Epithelial cell of prostate (primary cell): Measurements from ENCODE around the gene IFNA1.
"Not testable (repeated sequence)": the region's sequence is repeated elsewhere in the genome, so short reads cannot be mapped to it uniquely, and the experiment has no call there.

Source experiments
- DNase-seq: peaks from one replicate; pipeline ENCODE4 v3.0.0-alpha.2; 2011; ENCODE audit warnings: low read depth, low spot score
- H3K27ac ChIP-seq: fragments of 450-650 bp; 2 replicates; pipeline ENCODE4 v1.5.1; 2017; ENCODE audit warnings: mild to moderate bottlenecking

The IFNA1 gene

DNA sequence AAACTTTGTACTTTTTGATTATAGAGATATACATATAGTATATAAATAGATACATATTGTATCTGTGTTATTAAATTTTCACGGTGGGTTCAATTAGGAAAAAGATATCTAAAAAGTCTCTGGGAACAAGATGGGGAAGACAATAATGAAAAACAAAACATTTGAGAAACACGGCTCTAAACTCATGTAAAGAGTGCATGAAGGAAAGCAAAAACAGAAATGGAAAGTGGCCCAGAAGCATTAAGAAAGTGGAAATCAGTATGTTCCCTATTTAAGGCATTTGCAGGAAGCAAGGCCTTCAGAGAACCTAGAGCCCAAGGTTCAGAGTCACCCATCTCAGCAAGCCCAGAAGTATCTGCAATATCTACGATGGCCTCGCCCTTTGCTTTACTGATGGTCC lies at the start of gene IFNA1:
TSS of gene IFNA1 (plus strand) at position 301 of the 400 bp plus-strand sequence. CDS start at position 370, 69 bp downstream.
- no peak within 1 kb of the TSS for H3K27ac ChIP-seq
- DNase-seq = no peak

DNA sequence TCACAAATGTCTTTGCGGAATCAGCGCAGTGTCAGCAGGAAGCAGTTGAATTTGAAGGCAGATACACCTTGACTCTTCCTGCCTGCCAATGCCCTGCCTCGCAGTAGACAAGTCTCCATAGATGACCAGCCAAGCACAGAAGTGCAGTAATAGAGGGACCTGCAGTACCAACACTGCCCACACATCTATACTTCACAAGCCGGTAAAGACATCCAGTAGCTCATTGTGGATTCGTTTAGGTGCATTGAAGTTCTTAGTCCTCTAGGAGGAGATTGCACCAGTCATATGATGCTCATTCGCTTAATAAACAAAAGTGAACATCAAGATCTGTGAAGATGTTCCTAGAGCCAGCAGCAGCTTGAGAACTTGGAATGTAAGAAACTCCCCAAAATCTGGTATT lies 48.0 kb upstream of the IFNA1 start:
- no peak for DNase-seq
- no peak overlapping the region for H3K27ac ChIP-seq

DNA sequence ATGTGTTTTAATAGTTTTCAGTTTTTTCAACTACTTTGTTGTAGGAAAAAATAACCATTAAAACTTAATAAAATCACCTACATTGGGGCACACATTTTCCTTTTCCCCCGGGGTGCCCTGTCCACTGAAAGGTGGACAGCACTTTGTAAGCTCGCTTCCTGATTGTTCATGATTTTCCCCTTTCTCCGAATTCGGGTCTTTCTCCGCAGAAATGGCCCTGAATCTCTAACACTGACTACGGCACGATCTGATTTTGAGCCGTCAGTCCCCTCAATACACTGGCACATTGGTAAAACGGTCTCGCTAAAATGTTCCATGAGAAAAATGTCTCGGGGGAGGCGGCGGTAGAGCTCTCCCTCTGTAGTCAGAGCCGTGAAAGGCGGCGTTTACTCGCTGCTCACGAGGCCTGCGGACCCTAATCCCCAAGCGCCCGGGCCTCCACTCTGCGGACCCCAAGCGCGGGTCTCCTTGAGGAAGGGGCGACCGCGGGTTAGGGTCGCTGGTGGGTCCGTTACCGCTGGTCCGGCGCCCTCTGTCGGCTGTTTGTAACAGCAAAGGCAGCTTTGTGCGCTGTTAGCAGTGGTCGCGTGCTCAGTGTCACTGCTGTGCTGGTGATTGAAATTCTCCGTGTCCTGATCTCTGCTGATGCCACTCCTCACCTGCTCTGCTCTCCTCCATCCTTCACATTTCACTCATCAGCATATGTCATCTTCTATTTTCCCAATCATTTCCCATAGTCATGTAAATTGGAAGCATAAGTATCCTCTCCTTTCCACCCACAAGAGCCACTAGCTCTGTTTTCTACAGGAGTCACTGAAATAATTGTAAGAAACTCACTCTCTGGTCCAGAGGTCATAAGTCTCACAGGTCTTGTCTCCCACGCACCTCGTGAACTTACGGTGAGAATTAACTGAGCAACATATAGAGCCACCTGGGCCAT lies 44.2 kb upstream of the IFNA1 start:
- no peak for DNase-seq
- H3K27ac ChIP-seq = no peak overlapping the region

DNA sequence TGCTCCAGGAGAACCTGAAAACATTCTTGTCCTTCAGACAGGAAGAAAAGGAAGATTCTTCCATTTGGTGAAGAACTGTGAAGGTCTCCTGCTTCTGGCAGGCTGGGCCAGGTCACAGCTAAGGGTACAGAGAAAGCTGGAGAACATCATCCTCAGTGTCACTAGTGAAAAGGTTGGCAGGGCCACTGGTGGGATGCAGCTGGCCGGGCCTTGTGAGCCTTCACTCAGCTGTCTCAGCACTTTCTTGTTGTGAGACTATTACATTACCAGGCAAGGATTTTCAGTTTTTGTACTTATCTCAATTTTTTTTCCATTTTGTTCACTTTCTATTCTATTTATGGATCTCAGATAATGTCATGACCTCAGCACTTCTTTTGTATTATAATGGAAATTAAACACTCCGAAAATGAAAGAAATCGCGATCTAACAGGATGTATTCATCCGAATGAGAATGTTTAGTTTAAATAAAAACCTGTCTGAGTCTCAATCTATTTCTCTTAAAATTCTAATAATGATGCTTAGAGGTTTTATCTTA lies 41.2 kb upstream of the IFNA1 start:
- DNase-seq = no peak
- no peak overlapping the region for H3K27ac ChIP-seq

DNA sequence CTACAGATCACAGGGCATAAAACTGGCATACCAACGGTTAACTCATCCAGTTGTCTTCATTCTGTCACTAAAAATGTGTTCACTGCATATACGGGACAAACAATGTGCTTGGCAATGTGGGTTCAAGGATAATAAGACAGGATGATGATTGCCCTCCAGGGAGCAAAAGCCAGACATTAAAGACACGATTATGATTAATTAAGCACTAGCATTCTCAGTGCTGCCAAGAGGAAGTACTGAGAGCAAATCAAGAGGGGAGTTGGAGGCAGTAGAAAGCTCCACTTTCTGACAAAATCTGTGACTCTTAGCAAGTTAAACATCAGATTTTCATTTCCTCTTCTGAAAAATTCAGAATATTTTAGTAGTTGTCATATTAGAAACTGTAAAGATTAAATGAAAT lies 40.3 kb upstream of the IFNA1 start:
- no peak overlapping the region for H3K27ac ChIP-seq

DNA sequence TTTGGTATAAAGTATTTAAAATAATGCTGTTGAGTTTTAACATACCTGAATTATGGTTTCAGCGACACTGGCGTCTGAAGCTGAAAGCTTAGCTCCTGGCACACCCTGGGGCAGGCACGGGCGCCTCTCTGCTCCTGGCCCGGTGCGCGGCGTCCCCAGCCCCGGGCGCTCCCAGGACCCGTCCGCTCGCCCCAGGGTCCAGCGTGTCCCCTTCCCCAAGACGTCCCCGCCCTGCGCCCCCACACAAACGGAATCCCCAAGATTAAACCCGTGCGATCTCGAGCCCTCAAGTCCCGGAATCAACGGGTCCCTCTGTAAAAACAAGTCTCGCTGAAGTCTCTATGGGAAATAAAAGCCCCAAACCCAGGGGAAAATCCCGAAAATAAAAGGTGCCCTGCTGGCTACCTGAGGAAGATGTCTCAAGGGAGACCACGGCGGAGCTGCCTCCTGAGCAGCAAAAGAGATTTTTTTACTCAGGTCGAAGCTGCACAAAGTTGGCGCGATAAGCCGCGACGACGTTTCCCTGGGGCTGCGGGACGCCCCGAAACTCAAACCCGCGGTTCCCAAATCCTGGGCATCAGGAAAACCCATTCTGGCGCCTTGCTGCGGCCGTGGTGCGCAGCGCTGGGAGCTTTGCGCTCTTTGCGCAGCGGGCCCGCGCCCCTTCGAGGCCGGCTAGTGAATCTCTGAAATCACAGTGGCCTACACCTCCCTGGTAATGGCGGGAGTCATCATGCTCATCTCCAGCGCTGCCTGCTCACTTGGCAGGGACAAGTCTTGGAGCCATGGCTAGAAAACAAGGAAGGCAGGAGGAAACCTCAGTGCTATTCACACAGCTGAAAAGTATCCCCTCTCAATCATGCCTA lies 37.6 kb upstream of the IFNA1 start:
- DNase-seq = no peak
- H3K27ac ChIP-seq = no peak overlapping the region

More for the DNA sequence above, 40.3 kb upstream of the IFNA1 start:
- no peak for DNase-seq

DNA sequence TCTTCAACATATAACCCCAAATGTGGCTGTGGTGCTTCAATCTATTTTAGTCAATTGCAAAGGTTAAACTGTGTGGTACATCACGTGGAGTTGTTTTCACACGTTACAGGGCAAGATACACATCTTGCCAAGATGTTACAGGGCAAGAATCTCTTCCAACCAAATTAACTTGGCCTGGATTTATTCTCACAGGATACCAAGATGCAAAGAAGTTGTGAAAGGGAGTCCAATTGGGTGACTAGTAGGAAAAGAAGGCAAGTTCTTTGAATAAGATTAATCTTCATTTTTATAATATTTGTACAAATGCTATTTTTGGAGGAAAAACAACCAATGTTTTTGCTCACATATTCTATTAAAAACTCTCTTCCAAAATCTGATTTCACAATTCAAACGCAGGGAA lies 36.1 kb upstream of the IFNA1 start:
- H3K27ac ChIP-seq = no peak overlapping the region
- no peak for DNase-seq

DNA sequence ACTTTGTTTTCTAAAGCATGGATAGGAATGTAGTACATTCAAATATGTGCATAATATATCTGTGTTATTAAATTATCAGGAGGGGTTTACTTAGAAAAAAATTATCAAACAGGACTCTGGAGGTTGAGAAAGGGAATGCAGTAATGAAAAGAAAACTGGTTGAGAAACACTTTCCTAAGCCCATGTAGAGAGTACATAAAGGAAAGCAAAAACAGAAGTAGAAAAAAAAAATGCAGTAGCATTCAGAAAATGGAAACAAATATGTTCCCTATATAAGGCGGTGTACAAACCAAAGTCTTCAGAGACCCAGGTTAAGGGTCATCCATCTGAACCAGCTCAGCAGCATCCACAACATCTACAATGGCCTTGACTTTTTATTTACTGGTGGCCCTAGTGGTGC lies 31.4 kb upstream of the IFNA1 start, which contains the start of gene IFNA8:
TSS of gene IFNA8 (plus strand) at position 301 of the 400 bp plus-strand sequence. CDS start at position 361, 60 bp downstream.
- H3K27ac ChIP-seq = no peak within 1 kb of the TSS
- no peak for DNase-seq

DNA sequence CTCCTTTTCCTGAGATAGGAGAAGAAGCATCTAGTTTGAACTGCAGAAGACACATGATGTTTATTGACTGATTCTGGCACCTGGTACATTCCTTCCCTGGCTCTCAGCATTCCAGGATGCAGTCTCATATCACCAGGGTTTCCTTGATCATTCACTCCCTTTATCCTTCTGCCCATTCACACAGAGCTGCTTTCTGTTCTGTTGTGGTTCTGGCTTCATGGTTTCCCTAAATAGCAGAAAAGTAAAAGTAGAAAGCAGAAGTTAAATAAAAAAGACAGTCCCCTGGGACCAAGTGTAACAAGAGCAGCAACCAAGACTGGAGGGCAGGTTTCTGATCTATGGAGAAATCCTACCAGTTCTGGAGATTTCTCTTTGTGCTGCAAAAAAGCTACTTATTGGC lies 28.1 kb upstream of the IFNA1 start:
- no peak overlapping the region for H3K27ac ChIP-seq
- DNase-seq = no peak

DNA sequence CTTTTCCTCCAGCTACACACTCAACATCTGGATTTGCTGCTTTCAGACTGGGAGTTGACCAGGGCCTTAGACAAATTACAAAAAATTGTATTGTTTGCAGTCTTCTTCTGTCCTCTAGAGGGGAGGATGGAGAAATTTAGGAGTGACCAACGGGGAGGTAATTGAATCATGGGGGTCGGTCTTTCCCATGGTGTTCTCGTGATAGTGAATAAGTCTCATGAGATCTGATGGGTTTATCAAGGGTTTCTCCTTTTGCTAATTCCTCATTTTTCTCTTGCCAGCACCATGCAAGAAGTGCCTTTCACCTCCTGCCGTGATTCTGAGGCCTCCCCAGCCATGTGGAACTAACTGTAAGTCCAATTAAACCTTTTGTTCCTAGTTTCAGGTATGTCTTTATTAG lies 27.1 kb upstream of the IFNA1 start:
- H3K27ac ChIP-seq = no peak overlapping the region
- no peak for DNase-seq

DNA sequence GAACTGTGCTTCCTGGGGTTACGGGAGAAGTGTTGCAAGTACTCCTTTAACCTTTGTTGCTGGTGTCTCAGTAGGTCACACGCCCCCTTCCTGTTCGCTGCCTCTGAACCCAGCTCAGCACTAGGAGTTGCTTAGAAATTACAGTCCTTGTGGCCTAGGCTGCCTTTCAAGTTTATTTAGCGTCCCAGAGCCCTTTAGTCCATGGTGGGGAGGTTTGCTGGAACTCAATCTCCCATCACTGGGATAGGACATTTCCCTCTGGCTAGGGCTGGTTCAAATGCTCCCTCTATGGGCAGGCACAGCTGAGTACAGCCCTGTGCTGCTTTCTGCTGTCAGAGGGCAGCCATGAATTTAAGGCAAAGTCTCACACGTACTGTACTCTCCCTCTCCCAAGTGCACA lies 26.6 kb upstream of the IFNA1 start:
- DNase-seq = no peak
- H3K27ac ChIP-seq = no peak overlapping the region

DNA sequence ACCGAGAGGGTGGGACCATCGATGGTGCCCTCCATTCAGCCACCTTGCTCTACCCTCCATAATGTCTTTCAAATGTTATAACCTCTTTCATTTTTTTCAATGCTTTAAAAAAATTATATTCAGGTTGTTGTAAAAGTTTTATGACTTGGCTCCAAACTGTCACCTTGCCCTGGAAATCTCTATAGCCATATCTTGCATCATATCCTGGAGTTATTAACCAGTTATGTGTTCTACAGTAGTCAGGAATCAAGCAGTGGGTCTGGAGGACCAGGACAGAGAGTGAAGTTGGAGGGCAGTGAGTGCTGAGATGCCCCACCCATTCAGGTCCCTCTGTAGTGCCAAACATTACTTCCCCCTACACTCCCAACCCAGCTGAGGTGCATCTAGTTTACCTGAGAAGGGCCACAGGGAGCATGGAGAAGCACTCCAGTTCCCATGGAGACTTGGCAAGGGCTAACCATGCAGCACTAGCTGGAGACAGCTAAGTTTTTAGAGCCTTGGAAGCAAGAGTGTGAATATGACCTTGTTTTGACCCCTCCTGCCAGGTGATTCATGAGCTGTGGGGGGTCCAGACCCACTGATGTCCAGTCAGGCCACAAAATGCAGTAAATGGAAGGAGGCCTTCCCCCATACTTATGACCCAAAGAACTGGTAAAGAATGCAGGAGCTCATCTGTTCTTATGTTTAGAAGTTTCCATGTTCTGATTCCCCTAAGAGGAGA lies 25.9 kb upstream of the IFNA1 start:
- DNase-seq = no peak
- H3K27ac ChIP-seq = no peak overlapping the region

DNA sequence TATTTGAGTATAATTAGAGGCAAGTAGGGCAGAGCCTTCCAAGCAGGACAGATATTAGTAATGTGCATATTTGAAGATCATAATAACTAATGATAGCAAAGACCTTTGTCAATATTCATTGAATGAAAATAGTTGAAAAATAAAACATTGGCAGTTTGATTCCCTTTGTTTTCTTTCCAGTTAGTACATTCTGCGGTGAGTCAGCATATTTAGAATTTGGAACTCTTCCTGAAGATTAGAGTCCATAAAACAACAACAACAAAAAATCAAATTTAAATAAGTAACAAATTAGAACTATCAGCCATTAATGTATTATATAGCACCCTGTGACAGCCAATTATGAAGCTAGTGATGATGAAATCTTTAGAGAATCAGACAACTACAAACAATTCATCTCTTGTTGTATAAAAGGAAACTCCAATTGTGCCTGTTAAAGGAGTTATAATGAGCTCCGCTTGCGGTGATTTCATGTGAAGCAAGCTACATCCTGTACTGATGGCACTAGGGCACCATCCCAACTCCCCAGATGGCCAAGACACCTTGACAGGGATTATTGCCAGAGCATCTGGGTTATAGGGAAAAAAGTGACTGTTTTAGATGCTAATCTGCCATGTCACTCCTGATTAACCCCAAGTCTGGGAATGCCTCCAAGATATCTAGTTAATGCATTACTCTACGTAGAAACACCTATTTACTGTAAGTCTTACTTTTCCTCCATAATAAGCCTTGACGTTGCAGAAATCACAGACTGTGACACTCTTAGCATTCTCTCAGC lies 24.6 kb upstream of the IFNA1 start:
- no peak for DNase-seq
- H3K27ac ChIP-seq = no peak overlapping the region

DNA sequence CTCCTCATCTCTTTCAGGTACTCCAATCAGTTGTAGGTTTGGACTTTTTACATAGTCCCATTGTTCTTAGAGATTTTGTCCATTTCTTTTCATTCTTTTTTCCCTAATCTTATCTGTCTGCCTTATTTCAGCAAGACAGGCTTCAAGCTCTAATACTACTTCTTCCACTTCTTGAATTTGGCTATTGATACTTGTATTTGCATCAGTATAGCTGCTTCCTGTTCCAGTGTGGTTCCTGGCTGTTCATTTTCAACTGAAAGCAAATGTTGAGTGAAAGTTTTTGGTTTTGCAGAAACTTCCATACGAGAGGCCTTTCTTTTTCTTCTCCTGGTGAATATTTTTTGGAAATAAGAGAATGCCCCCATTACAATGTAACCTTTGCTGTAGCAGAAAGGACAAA lies 12.0 kb upstream of the IFNA1 start:
- no peak overlapping the region for H3K27ac ChIP-seq
- no peak for DNase-seq

DNA sequence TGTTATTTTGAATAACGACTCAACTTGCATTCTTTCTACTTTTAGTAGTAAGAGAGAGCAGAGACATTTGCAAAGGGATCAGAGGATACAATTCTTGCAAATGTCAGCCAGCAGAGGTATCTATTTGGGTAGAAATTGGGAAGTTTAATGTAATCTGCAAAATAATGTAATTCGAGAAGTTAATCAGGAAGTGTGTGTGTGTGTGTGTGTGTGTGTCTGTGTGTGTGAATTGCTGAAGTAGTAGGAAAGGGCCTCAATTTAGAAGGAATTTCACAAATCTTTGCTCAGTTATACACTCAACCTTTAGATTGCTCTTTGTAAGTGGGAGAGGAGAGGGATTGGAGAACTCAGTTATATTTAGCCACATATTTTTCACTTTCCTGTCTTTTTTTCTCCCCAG lies 11.0 kb upstream of the IFNA1 start:
- DNase-seq = no peak
- no peak overlapping the region for H3K27ac ChIP-seq

DNA sequence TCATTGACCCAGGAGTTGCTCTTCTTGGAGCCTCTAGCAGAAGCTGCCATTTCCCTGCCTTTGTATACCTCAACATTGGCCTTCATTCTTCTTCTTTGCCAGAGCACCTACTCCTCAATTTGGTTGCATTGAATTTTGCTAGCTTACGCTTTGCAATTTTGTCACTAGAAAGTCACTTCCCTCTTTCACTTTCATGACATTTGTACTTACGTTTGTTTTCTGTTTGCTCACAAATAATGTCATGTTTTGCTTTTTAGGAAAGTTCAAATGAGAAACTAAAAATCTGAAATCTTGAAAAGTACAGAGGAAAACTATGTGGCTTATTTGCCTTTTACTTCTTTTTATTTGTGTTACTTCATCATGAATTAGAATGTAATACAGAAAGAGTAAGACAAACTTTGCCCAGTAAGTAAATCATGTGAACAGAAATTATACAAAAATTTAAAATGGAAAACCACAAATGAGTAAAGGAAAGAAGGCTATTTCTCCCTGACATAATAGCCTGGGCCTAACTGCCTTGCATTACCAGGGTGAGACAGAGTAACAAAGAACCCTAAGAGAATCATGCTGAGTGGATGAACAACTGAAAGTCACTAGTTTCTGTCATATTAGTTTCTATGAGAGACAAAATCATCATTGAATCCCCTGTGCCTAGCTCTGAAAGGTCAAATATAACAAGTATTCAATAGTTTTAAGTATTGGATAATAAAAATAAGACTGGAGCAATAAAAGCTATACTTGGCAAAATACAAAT lies 7.4 kb upstream of the IFNA1 start:
- H3K27ac ChIP-seq = no peak overlapping the region
- no peak for DNase-seq

DNA sequence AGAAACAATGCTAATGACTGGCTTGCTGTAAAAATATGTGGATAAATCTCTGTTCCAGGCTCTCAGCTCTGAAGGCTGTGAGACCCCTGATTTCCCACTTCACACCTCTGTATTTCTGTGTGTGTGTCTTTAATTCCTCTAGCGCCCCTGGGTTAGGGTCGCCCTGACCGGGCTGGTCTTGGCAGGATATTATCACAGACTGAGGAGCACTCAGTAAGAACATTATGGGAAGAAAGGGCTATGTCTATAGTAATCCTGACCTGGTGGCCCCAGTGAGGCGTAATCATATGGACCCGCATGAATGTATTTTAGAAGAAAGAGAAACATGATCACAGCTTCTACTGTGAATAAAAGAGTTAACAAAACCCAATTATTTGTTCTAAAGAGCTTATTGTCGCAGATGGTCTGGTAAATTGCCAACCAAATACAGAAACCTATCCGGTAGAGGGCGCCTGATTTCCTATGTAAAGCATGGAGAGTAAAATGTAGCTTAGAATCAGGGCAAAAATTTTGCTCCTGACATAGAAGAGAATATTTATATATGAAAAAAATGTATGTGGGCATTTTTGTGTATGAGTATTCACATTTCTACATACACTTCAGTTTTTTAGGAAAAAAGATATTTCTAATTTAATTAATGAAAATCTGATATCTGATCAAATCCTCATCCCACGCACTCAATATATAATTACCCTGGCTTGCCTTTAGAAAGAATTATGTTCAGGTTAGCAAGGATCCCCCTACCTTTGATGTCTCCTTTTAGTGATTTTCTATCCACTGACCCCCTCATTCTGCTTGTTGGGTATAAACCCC lies 5.8 kb upstream of the IFNA1 start:
- no peak overlapping the region for H3K27ac ChIP-seq
- no peak for DNase-seq

DNA sequence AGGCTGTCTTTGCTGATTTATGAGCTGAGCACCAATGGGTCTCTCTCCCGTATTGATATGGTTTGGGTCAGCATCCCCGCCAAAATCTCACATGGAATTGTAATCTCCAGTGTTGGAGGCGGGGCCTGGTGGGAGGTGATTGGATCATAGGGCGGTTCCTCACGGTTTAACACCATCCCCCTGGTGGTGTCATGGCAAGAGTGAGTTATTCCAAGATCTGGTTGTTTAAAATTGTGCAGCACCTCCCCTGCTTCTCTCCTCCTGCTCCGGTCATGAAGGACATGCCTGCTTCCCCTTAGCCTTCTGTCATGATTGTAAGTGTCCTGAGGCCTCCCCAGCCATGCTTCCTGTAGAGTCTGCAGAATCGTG lies 5.2 kb upstream of the IFNA1 start:
- not testable (repeated sequence) for H3K27ac ChIP-seq, DNase-seq
